Measurements from ENCODE around the gene NUDT16L1.
"Not testable (repeated sequence)": the region's sequence is repeated elsewhere in the genome, so short reads cannot be mapped to it uniquely, and the experiment has no call there.

- not testable (repeated sequence) for TF ChIP-seq CTCF (optimal IDR thresholded peaks at IDR 0.05 in 1 of 3, IDR thresholded peaks at IDR 0.05 in 1 of 3, conservative IDR thresholded peaks at IDR 0.05 in 1 of 3; ENCODE audit: extremely low read depth in 1 of 3, insufficient read depth in 2 of 3, low read length in 3 of 3); EZH2 (IDR thresholded peaks at IDR 0.05; ENCODE audit: low read length)
Measured at GRCh38 chr16:4738370-4738769, 45.0 kb downstream of the NUDT16L1 start.
